Fibroblast of skin of abdomen (primary cell): ENCODE measurements around the gene ADGRG1.

Experiments used
- DNase-seq: peaks from one replicate; pipeline ENCODE4 v3.0.0-alpha.2; 2013

The ADGRG1 gene

GRCh38 chr16:57684626-57685358, 56.4 kb downstream of the ADGRG1 start:
- DNase-seq, result no peak

DNA sequence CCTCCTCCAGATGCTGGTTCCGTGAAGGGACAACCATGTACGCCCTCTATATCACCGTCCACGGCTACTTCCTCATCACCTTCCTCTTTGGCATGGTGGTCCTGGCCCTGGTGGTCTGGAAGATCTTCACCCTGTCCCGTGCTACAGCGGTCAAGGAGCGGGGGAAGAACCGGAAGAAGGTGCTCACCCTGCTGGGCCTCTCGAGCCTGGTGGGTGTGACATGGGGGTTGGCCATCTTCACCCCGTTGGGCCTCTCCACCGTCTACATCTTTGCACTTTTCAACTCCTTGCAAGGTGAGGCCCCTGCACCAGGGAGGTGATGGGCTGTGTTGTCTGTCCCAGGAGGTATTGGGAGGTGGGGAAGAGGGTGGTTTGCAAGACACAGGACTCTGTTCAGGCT, 57.2 kb downstream of the ADGRG1 start:
- no peak for DNase-seq

DNA sequence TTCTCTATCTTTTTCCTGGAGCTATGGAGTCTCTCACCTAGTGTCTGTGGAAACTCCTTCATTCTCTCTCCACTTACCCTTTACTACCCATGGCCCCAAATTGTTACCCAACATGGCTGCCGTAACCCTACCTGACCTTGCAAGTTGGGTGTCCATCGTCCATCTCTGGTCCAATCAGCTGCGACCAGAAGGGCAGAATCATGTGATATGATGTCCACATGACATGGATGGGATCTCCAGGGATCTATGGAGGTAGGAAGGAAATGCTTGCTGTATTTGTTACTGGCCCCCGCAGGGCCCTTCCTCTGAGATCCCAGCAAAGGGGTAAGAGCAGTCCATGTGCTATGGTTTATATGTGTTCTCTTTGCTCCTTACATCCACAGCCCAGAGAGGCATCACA, 58.1 kb downstream of the ADGRG1 start:
- DNase-seq, result no peak

DNA sequence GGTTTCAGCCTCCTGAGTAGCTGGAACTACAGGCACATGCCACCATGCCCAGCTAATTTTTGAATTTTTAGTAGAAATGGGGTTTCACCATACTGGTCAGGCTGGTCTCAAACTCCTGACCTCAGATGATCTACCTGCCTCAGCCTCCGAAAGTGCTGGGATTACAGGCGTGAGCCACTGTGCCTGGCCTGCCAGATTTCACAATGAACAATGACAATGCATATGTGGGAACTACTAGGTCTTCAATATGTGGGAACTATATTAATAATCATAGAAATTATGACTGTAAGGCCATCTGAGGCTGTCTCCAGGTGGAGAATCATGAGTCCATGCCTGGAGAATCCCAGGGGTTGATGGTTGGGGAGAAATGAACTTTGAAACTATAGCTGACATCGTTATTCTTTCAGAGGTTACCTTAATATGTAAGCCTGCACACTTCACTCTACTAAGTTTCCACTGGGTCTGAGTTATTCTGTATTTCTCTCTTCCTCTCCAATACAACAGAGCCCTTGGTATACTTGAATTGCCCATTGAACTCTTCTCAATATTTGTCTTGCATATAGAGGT, 59.0 kb downstream of the ADGRG1 start:
- DNase-seq, result no peak

- no peak for DNase-seq
Measured at GRCh38 chr16:57688487-57688986, 60.1 kb downstream of the ADGRG1 start.

GRCh38 chr16:57688987-57689761, 60.7 kb downstream of the ADGRG1 start:
- no peak for DNase-seq

- no peak for DNase-seq
Measured at GRCh38 chr16:57689762-57690558, 61.5 kb downstream of the ADGRG1 start.

GRCh38 chr16:57690782-57691471, 62.5 kb downstream of the ADGRG1 start:
- peak; percentile 15 for DNase-seq

DNA sequence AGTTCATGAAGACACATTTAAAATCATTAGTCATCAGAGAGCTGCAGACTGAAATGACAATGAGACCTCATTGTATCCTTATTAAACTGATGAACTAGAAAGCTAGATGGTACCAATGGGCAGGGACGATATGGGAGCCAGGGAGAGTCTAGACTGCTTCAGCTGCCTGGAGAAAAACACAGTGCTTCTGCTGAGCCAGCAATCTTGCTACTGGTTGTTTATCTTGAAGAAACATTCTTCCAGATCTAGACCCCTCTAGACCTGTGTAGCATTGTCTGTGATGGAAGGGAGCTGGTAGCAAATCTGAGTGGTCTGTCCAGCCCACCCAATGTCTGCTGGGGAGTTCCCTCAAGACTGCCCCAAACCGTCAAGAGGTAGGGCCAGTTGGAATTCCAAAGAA, 64.2 kb downstream of the ADGRG1 start:
- no peak for DNase-seq

GRCh38 chr16:57693550-57693949, 65.1 kb downstream of the ADGRG1 start:
- no peak for DNase-seq

DNA sequence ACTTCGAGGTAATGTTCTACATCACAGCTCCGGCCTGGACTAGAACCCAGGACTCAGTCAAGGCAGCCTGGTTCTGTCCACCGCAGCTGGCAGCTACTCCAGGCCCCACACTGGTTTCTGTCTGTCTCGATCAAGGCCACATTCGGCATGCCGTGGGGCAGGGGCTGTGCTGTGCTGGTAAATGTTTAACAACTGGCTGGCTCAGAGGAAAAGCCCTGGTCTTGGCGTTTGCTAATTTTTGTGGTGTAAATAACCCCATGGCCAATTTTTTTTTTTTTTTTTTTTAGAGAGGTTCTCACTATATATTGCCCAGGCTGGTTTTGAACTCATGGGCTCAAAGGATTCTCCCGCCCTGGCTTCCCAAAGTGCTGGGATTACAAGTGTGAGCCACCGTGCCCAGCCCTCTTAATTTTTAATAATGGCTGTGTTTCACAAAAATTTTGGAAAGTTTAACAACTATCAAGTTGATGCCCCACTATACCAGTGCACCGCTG, 65.8 kb downstream of the ADGRG1 start:
- DNase-seq, result no peak

DNA sequence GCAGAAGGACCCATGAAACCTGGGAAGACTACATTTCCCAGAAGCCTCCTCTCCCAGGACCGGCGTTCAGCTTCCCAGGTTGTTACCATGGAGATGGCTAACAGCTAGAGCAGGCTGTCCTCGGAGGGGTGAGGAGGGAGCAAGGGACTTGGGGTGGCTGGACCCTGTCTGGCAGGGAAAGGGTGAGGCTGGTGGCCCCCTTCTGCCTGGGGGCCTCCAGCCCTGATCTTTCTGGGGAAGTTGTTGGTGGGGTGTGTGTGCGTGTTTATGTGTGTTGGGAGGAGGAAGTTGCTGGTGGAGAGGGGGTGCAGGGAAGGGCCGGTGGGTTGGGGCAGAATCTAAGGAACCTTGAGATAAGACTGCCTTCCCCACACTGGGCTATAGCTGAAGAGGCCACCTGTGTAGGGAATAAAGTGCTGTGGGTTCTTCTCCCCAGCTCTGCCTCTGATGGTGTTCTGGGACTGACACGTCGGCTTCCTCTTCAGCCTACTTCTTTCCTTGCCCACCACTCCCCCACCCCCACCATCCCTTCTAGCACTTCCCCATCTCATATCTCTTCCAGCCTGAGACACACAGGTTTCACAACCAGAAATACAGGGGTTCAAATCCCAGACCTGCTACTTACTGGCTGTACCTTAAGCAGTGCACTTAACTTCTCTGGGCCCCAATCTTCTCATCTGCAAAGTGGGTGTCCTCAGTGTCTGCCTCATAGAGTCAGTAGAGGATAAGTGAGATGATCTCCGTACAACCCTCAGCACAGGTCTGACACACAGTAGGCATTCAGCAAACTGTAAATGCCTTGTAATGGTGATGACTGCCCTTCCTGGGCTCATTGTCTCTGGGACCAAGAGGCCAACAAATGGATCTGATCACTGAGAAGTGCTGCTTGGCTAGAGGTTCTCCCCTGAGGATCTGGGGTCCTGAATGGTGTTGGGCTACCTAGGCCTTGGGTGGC, 66.6 kb downstream of the ADGRG1 start, which contains the start of gene DRC7:
Gene DRC7 (plus strand): TSS at position 82 of the 955 bp plus-strand sequence. CDS start 3,144 bp downstream, outside the sequence.
- peak; percentile 14 for DNase-seq

- no peak for DNase-seq
Measured at GRCh38 chr16:57695680-57696069, 67.2 kb downstream of the ADGRG1 start.

- DNase-seq, result no peak
Measured at GRCh38 chr16:57696240-57696639, 67.8 kb downstream of the ADGRG1 start.

DNA sequence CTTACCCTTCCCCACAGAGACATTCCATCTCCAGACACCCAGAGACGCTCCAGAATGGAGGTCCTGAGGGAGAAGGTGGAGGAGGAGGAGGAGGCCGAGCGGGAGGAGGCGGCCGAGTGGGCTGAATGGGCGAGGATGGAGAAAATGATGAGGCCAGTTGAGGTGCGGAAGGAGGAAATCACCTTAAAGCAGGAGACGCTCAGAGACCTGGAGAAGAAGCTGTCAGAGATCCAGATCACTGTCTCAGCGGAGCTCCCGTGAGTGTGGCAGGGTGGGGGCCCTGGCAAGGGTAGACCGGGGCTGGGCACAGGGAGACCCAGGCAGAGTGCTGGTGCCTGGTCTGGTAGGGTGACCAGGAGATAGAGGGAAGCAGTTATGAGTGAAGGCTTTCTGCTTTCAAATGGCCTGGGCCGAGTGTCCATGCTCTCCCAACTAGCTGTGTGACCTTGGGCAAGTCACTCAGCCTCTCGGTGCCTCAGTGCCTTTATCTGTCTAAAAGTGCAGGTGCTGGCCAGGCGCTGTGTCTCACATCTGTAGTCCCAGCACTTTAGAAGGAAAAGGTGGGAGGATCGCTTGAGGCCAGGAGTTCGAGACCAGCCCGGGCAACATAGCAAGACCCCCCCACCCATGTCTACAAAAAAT, 69.6 kb downstream of the ADGRG1 start:
- no peak for DNase-seq

GRCh38 chr16:57698812-57699405, 70.5 kb downstream of the ADGRG1 start:
- no peak for DNase-seq

GRCh38 chr16:57699481-57699880, 71.1 kb downstream of the ADGRG1 start:
- DNase-seq, result no peak

DNA sequence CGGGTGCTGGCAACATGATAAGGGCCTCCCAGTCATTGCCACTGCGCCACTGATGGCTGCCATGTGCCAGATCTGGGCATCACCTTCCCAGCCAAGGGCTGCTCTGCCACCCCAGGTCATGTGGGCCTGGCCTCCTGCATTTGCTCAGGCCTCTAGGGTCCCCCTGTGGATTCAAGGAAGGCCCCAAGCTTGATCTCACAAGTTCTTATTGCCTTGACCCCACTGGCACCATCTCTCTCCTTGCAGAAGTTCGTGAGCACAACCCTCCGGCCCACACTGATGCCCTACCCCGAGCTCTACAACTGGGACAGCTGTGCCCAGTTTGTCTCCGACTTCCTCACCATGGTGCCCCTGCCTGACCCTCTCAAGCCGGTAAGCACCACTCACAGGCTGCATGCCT, 71.5 kb downstream of the ADGRG1 start:
- DNase-seq, result no peak

GRCh38 chr16:57700781-57701551, 72.5 kb downstream of the ADGRG1 start:
- no peak for DNase-seq
